DMS 273 (cell line): ENCODE data around the gene DGKB.

Experiments
- DNase-seq: peaks from one replicate; lab custom pipeline; 2025; ENCODE audit not compliant: unreplicated experiment; lab: John Stamatoyannopoulos, UW

DGKB gene

GRCh38 chr7:14233076-14233867 lies 669.3 kb downstream of the DGKB start:
- DNase-seq, result no peak

- no peak for DNase-seq
Observed at GRCh38 chr7:14229047-14229446, 673.5 kb downstream of the DGKB start.

DNA sequence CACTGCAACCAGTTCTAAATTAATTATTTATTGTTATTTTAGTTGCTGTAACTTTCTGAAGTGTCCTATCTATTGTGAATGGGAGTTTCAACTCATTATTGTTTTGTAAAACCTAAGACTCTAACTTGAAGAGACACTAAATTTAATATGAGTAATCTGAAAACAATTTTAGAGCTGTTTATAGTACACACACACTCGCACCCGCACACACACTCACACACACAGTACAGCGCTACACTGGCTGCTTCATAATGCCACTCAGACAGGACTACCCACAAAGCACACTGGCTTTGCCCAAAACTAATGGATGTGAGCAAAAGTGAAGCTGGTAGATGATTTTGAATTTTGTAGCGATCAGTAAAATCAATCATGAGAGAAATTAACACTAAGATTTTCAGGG lies 674.2 kb downstream of the DGKB start:
- DNase-seq, result no peak

DNA sequence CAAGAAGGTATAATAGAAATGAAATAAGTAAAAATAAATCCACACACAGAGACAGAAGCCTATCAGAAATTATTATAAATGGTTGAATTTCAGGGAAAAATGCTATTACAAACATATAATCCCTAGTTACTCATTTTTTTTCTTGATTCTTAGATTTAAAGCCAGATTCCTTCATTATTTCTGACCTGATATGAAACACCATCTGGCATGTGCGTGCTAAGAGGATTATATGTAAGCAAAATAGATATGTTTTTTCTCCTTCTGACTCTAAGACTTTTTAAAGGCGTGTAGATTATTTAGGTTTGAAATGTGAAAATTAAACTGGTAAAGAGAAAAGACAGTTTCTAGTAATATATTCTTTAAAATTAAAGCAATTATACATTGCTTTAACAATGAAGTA lies 676.4 kb downstream of the DGKB start:
- no peak for DNase-seq

GRCh38 chr7:14219125-14219524 lies 683.4 kb downstream of the DGKB start:
- DNase-seq, result no peak

DNA sequence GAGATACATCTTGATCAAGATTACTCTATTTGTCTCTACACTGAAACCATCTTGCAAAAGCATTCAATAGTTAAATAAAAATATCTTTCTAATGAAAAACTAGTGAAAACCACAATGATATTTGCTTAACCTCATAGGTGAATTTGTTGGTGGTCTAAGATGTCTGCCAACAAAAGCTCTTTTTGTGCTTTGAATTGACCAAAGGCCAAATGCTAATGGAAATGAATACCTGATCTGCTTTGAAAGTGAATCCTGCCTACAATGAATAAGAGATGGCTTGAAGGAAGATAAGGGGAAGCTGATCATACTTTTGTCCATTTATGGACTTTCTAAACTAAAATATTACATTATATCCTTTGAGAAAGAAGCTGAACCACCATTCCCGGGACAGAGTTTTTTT lies 684.2 kb downstream of the DGKB start:
- no peak for DNase-seq

DNA sequence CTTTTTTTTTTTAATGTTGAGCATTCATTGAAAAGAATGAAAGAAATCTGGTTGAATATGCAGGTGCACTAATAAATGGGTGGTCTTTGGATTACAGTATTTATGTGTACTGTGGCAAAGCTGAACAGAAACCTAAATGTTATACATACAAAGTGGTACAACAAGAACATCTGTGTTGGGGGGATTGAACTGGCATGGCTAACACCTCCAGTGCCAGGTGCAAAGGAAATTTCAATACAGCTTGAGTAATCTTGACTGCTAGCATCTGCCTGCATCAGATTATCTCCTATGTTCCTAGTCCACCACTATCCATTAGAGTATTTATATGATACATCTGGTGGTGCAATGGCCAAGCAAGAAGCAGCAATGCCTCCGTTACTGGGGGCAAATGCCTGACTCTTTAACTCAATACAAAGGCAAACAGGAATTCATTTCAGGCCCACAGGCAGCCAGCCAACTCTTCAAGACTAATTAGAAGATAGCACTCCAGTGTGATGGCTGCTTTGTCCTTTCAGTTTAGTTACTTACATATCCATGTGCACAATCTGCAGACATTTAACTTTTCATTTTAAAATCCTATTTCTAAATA lies 692.6 kb downstream of the DGKB start:
- peak; percentile 27 for DNase-seq

DNA sequence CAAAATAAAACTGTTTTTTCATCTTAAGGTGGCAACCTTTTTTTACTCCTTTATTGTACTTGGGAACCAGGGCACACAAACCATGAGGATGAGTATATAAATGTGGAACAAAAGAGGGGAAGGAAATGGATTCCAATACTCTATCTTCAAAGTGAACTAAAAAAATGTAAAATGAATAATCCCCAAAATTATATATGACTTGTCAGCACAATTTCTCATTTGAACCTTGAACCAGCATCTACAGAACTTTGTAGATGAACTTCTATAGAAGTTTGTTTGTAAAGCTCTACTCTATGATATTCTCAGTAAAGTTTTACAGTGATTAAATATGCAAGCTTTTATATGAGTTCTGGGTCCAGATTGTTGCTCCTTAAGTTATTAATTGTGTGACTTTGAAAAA lies 694.8 kb downstream of the DGKB start:
- no peak for DNase-seq

GRCh38 chr7:14207138-14207537 lies 695.4 kb downstream of the DGKB start:
- no peak for DNase-seq

DNA sequence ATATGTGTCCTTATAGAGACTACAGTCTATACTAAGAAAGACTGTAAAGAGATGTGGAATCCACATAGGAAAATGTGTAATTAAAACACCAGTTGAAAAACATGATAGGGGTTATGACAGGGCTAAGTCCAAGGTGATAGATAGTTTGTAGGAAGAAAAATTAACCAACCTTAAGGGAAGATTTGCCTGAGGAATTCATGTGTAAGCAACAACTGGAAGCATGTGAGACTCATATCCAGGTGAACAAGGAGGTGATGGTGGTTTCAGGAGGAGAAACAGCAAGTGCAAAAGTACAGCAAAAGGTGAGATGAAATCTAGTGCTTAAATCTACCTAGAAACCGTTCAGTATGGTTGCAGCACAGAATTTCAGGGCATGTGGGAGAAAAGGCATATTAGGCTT lies 696.4 kb downstream of the DGKB start:
- DNase-seq, result no peak

DNA sequence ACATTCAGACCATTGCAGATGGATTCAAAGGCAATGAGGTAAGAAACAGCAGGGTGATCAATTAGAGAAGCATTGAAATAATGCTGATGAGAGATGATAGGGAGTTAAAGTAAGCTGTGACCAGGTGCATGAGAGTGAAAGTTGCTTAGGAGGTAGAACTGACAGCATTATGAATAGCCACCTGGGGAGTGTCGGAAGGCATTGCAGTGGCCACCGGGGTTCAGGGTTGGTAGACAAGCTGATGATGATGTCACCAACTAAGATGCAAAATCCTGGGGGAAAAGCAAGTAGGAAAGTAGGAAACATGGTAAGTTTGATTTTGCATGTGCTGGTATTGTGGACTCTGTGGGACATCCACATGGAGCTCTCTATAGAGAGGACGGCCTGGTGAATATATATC lies 701.2 kb downstream of the DGKB start:
- DNase-seq, result no peak

DNA sequence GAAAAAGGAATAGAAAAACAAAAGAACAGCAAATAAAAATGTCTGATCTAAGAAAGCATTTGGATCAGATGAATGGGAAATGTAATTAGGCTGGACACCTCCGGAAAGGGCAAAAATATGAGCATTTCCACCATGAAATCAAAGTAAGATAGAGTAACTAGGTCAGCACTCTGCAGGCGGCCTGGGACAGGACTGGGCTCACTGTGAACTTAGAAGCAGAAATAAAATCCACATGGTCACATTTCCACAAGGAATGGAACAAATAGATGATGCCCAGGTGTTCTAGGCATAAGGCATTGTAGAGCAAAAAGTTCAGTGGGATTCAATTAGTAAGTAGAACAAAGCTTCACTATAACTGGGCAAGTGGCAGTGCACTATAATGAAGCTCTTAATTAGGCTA lies 703.2 kb downstream of the DGKB start:
- DNase-seq, result no peak

- peak; percentile 46 for DNase-seq
Observed at GRCh38 chr7:14197280-14197679, 705.3 kb downstream of the DGKB start.

GRCh38 chr7:14196555-14196954 lies 706.0 kb downstream of the DGKB start:
- DNase-seq, result no peak

DNA sequence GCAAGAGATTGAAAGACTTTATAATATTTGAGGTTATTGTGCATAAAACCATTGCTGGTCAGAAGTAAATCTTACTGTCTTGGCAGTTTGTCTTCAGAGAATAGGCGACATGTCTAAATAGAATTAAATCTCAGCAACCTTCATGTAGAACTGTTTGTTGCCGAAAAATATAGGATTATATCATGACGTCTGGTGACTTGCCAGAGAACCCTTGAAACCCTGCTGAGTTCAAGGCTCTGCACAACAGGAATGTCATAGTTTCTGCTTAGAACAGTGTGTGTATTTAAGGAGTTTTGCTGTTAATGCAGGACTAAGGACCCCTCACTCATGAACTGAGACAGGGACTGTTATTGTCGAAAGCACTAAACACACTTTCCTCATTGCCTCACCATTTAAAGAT lies 706.7 kb downstream of the DGKB start:
- DNase-seq, result no peak

- no peak for DNase-seq
Observed at GRCh38 chr7:14195079-14195478, 707.5 kb downstream of the DGKB start.

DNA sequence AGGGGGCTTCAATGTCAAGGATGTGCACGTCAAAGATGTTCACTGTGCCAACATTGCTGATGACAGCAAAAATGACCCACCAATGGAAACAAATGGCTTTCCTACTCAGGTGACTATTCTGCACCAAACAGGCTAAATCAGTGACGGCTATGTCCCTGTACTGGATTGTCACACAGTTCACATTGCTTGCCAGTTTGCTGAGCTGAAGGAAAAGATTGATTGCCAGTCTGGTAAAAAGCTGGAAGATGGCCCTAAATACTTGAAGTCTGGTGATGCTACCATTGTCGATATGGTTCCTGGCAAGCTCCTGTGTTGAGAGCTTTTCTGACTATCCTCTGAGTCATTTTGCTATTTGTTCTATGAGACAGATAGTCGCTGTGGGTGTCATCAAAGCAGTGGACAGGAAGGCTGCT lies 710.9 kb downstream of the DGKB start:
- DNase-seq, result no peak

GRCh38 chr7:14184292-14184864 lies 718.2 kb downstream of the DGKB start:
- no peak for DNase-seq

GRCh38 chr7:14179781-14180180 lies 722.8 kb downstream of the DGKB start:
- DNase-seq, result no peak

GRCh38 chr7:14177876-14178275 lies 724.7 kb downstream of the DGKB start:
- DNase-seq, result no peak

- no peak for DNase-seq
Observed at GRCh38 chr7:14170872-14171271, 731.7 kb downstream of the DGKB start.

DNA sequence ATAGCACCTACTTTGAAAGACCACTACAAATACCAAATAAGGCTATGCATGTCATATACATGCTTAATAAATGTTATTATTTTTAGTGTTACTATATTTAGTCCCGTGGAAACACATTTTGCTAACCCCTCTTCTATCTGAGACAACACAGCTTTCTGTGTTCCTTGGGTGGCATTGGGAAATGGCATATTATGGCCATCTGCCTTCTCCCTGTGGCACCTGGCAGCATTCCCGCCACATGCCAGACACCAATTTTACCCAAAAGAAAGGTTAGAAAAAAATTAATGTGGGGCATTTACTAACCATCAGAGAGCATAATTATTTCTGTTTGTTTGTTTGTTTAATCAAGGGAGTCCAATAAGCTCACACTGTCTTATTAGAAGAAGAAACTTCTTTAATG lies 744.4 kb downstream of the DGKB start:
- DNase-seq, result peak; percentile 20

- no peak for DNase-seq
Observed at GRCh38 chr7:14156436-14156835, 746.1 kb downstream of the DGKB start.
